Midbrain (tissue), 1 donor: ENCODE measurements around the gene SEC11C.

ENCODE experiments used
- DNase-seq: peaks from one replicate; lab custom pipeline; 2025; lab: John Stamatoyannopoulos, UW

The SEC11C gene

DNA sequence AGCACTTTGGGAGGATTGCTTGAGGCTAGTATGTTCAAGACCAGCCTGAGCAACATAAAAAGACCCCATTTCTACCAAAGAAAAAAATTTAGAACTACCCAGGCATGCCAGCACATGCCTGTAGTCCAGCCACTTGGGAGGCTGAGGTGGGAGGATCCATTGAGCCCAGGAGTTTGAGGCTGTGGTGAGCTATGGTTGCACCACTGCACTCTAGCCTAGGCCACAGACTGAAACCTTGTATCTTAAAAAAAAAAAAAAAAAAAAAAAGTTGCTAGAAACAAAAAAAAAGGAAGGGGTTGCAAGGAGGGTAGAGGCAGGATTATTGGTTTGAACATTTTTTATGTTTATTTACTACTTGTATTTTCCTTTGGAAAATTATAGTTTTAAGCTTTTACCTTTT lies 4.8 kb downstream of the SEC11C start:
- DNase-seq, result no peak

DNA sequence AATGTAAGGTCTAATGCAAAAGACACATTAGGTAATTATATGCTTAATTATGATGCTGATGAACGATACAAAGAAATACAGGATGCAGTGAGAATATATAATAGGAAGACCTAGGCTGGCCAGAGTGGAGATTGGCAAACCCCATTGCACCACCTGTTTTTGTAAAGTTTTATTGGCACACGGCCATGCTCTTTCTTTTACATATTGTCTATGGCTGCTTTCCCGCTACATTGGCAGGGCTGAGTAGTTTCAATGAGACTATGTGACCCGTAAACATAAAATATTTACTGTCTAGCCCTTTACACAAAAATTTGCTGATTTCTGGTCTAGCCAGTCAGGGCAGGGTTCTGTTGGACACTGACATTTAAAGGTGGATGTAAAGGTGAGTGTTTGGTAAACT lies 5.4 kb downstream of the SEC11C start:
- no peak for DNase-seq

DNA sequence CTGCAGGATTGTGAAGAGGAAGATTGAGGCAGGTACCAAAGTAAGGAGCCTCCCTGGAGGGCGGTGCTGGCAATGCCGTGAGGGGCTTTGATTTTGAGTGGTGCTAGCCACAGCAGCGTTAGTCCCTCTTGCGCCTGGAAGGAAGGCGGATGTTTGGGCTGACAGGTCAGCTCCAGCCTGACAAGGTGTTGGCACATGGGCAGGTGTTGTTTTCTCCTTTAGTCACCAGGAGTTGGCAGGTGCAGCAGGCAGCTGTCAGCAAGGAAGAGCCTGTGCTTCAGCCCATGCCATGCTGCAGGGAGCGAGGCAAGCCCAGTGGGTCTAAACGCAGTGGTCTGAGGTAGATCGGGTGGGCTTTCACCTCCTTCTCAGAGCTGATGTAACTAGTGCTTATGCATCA lies 8.5 kb downstream of the SEC11C start:
- no peak for DNase-seq

DNA sequence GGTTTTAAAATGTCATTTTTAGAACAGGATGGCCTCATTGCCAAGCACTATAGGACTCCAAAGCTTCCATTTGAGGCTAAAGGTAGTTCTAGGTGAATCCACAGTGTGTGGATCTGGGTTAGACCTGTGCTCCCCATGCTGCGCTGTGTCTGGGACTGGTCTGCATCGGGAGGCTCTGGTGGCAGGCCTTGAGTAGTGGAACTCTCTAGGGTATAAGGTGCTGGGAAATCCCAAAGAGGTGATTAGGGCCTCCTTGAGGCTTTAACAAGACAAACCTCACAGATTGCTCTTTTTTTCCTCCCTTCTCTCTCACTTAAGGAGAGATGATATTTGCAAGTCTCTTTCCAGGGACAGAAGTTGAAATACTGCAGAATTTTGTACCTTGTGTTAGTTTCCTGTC lies 9.3 kb downstream of the SEC11C start:
- no peak for DNase-seq

DNA sequence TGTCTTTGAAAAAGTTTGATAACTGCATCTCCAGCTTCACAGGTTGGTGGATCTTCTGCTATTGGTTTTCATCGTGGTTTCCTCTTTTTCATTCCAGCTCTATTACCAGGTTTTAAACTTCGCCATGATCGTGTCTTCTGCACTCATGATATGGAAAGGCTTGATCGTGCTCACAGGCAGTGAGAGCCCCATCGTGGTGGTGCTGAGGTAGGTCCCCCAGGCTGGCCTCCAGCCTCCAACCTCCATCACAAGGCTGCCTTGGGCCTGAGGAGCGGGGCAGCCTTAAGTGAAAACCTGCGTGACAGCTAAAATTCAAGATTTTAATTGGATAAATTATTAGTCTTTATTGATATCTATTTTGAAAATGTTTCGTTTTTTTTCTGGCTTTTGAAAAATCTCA lies 9.7 kb downstream of the SEC11C start:
- DNase-seq, result no peak

DNA sequence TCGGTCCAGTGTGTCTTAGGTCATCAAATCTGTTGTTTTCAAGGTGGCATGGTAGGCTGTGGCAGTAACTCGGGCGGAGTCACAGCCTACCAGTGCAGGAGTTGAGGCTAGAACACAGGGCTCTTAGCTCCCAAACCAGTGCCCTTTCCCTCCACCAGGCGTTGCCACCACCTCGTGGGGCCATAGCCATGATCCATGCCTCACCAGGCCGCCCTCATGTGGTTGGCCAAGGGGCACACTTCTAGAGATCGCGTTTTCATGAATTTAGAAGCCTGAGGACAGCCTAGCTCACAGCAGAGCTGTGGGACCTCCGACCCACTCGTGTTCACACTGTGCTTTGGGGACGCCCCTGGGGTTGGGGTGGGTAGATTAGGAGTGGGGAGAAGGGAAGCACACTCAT lies 10.6 kb downstream of the SEC11C start:
- no peak for DNase-seq

DNA sequence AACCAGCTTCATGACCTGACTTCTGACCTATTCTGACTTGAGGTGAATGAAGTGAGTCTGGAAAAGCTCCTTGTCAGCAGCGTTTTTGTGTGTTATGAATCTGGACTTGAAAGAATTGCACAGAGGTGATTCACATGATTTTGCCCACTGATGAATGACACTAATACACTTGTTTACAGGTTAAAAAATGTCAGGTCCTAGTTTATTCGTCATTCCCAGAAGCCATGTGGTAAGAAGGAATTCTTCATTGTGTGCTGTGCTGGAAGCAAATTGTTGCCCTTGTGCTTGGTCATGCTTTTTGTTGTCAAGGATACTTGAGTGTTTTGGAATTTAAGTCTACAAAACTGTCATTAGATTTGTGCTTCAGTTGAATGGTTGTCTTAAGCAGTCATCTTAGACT lies 15.5 kb downstream of the SEC11C start:
- DNase-seq, result no peak

DNA sequence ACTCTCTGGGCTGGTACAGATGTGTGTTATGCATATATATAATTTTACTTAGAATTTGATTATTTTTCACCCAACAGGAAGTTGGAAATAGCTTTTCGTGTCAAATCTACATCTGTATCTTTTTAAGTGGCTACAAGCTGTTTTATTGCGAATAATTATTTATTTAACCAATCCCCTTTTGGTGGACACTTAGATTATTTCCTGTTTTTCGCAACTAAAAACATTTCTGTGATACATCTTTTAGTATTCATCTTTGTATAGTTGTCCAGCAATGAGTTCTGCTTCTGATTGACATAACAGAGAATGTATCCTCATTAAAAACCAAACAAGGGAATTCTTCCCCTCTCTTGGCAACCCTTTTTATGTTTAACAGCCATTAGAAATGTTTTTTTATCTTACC lies 16.6 kb downstream of the SEC11C start:
- DNase-seq, result no peak

DNA sequence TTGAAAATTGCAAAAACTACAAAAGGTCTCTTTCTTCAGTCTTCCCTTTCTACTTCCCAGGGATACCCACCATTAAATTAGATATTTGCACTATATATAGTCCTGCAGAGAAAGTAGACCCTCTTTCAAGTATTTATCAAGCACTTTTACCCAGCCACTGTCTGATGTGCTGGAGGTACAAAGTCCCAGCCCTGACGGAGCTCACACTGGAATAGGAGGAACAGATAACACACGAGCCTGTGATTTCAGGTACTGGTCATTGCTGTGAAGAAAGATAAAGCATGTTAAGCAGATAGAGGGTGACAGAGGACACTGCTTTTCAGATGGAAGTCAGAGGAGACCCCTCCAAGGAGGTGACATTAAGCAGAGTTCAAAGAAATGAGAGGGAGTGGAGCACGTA lies 19.6 kb downstream of the SEC11C start:
- DNase-seq, result no peak

DNA sequence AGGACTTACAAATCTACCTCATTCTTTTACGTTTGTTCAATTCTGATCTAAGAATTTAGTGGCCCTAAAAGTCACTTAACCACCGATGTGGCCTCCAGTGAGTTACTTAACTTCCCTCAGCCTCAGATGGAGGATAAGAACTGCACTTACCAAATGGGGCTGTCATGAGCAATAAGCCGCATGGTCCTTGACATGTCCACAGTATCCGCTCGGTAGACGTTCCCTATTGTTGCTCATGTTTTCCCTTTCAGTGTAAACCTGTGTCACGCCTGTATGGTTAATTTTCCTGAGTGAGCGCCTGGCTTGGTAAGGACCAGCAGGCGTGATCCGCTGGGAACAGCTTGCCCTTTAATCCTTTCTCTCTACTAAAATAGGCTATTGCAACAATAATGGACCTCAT lies 20.3 kb downstream of the SEC11C start:
- DNase-seq, result no peak

DNA sequence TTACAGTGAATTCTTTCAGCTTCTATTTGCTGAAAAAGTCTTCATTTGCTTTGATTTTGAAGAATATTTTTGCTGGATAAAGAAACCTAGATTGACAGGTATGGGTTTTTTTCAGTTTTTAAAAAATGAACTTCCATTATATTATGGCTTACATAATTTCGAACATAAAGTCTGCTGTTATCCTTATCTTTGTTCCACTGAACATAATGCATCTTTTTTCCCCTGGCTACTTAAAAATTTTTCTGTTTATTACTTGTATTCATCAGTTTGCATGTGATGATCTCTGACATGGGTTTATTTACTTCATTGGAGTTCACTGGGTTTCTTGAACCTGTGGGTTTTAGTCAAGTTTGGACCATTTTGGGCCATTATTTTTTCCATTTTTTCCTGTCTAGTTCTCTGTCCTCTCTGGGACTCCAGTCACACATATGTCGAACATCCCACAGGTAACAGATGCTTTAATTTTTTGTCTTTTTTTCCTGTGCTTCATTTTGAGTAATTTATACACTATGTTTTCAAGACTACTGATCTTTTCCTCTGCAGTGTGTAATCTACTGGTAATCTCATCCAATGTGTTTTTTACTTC lies 33.1 kb downstream of the SEC11C start:
- no peak for DNase-seq

DNA sequence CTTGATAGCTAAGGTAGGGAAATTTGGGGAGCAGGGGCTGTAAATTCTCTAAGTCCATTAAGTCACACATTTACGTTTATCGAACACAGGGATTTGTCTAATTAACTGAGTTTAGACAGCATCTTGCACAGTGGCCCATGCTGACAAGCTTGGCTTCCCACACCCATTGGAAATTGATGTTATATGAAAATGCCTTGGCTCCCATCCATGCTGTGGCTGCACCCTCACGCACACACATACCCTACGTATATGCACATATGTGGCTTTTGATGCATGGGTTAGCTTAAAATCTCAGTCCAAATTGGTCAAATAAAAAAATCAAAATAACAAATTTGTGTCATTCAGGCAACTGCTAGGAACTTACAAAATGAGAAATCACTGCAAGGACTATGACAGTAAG lies 37.8 kb downstream of the SEC11C start:
- no peak for DNase-seq

DNA sequence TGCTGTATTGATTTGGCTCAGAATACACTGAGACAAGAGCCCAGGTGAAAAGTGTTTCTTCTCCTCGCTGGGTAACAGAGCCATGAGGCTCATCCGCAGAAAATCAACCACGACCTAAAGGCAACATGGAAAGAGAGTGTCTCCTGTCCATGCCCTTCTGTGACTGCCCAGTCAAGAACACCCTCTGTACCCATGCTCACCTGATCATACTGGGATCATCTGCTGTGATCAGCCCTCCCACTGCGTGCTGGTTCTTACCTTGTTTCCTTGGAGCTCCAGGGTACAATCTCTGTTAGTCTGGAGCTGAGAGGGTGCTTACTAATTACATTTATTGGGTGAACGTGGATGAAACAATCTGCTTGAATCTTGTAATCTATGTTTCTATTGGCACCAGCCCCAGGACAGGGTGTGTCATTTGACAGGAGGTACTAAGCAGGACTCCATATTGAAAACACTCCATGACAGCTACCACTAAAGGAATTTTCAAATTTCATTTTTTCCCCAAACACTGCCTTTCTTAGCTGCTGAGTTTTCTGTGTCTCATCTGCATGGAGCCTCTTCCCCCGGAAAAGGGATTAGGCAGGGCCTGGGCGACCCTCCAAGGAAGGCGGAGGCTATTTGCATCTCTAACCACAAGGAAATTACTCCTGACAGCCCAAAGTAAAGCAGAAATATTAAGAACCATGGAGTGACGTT lies 40.6 kb downstream of the SEC11C start:
- no peak for DNase-seq

DNA sequence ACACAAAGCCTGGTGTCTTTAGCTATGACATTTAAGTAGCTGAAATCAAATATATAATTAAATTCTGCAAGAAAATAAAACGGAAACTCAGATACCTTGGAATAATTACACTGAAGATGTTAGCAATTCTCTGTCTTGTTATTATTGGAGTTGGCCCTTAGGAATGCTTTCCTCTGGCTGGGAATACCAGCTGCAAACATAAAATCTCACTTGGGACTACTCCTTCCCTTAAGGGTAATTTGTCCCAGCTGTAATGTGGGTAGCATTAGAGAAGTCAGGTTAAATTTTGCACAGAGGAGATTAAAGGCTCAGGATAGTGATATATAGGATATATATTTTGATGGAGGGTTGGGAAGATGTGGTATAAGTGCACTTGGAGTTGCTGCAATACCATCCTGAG lies 43.0 kb downstream of the SEC11C start:
- no peak for DNase-seq

DNA sequence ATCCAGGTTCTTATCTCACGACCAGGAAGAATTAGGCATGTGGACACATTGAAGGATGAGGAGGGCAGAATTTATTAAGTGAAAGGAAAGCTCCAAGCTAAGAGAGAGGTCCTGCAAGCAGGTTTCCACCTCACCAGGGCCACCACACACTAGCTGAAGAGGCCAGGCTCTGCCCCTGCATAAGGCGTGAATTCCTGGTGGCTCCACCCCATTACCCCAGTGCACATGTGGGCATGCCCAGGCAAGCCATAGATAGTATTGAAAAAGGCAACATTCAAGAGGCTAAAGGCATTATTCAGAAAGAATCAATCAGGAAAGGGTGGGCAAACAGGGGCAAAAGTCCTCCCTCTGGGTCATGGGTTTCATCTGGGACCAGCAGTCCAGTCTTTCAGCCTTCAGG lies 49.3 kb downstream of the SEC11C start:
- no peak for DNase-seq

DNA sequence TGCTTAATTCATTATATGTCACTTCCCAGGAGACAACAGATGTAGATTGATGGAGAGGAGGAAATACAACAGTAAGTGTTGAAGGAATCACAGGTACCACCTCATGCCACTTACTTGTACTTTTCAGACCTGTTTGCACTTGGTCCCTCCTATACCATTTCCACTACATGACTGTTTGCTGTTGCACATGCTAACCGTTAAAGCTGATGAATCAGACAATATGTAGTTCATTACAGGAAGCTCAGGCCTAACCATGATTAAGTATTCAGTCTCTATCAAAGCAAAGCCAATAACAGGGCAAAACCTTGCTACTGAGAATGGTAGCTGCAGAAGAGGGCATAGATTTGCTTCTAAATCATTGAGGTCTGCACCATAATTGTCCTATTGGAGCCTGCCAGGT lies 50.1 kb downstream of the SEC11C start:
- DNase-seq, result no peak

DNA sequence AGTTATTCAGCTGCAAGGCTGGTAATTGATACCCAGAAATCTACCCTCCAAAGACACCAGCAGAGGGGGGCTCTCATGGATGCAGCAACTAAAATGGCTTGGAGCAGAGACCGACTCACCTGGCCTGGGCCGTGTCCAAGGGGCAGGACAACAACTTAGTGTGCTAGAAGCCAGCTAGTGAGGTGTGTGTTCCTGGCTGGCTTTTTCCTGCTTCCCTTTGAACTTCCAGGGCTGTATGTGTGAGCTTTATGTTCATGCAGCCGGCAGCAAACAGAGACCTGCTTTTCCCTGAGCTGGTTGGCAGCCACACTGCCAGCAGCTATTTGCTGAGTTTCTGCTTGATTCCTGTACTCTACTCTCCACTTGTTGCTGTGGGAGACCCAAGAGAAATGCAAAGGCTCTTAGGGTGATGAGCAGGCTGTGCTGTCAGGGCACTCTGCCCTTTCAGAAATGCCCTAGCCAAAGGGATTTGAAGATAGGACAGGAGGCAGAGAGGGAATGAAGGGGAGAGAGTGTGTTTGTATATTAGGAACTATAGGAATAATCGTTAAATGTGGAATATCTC lies 56.6 kb downstream of the SEC11C start:
- DNase-seq, result no peak

DNA sequence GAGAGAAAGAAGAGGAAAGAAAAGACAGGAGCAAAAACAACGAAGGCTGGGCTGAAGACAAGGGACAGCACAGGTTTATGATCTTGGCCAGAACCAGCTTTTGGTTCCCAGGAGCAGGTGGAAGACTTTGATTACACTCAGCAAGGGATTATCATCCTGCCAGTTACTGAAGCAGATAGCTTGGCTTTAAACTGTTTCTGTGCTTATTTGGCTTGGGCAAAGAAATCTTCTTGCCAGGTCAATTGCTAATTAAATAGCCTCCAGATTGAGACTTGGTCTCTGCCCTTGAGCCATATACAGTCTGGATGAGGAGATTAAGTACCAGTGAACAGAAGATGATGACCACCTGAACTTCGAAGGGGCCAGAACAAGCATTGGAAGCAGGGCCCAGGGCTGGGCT lies 58.0 kb downstream of the SEC11C start:
- no peak for DNase-seq

DNA sequence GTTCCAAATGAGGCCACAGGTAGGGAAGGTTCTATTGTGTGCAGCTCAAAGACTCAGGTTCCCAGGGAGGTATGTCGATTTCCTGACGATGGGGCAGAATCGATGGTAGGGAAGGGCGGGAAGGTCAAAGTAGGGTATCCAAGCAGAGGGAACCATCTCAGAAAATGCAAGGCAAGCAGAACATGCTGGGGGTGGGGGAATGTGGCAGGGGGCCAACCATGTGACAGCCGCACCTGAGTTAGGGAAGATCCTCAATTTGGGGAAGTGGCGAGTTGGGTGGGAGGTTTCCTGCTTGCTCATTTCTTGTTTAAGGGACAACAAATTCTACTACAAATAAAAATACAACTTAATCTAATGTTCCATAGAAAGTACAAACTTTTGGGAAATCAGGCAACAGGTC lies 58.5 kb downstream of the SEC11C start:
- DNase-seq, result no peak

DNA sequence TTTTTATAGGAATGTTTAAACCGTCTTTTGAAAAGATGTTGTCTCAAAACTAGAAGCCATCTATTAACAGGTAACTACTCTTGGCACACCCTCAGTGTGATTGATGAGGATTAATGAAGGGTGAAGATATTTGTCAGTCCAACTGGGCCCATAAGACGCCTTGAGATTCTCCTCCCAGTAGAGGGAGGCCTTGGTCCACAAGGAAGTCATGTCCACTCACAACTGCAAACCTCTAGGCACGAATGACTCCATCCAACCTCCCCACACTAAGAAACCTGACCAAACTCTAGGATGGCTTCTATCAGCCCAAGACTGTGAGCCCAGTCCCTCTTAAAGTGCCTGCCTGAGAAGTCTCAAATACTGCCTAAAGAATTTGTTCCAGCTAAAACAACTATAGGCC lies 61.1 kb downstream of the SEC11C start:
- no peak for DNase-seq

DNA sequence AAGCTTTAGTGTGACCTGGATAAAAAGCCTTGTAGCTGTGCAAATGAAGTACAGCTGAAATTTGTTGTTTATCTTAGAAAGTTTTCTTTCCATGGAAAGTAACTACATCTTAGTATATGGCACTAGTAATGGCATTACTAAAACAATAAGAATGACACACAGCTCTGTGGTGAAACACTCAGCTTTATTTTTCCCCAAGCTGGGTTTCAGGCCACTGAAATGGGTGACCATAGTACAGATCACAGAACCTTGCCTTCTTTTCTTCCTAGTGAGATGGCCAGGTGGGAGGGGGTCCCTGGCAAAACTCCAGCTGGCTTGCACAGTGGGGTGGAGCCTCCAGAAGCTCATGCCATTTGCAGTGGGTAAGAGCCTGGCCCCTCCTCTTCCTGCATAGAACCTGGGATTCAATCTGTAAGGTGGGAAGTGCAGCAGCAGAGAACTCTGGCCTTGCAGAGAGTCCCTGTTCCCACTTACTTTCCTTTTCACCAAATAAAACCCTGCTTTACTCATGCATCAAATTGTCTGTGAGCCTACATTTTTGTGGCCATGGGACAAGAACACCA lies 62.7 kb downstream of the SEC11C start:
- no peak for DNase-seq

DNA sequence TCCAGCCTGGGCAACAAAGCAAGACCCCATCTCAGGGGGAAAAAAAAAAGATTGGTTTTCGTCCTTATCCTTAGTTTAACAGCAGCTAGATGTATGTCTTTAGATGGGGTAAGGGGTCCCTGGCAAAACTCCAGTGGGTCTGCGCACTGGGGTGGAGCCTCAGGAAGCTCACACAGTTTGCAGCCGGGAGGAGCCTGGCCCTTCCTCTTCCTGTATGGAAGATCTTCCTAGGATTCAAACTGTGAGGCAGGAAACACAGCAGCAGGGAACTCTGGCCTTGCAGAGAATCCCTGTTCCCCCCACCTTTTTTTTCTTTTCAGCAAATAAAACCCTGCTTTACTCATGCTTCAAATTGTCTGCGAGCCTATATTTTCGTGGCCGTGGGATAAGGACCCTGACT lies 67.8 kb downstream of the SEC11C start:
- DNase-seq, result no peak
